Right cardiac atrium (tissue), 5 donors: ENCODE measurements around the gene HUS1B. TPM values are rescaled to one million over a fixed set of nuclear protein-coding genes. Genes with fewer than 3 reads are reported as not detected.
"Not testable (repeated sequence)": the region's sequence is repeated elsewhere in the genome, so short reads cannot be mapped to it uniquely, and the experiment has no call there.

Experiments
- ATAC-seq, 2 donors: fragments of 200-7000 bp; cut with Tn5 transposase; one replicate each; pipeline versions ENCODE4 v1.8.0 to v1.9.1; 2020; ENCODE audit warnings: moderate library complexity in 2 of 2, mild to moderate bottlenecking in 1 of 2
- DNase-seq, 3 donors: peaks; one replicate each; pipeline ENCODE4 v3.0.0-alpha.2; 2020
- H3K27ac ChIP-seq: one replicate; pipeline ENCODE4 v1.5.1; 2013; ENCODE audit warnings: mild to moderate bottlenecking, low read length, control low read depth, moderate library complexity
- H3K27me3 ChIP-seq: one replicate; pipeline ENCODE4 v1.6.1; 2013; ENCODE audit not compliant: control insufficient read depth, insufficient read depth
- H3K4me1 ChIP-seq: one replicate; pipeline ENCODE4 v1.6.1; 2013; ENCODE audit warnings: low read length; ENCODE audit not compliant: control insufficient read depth, insufficient read depth
- H3K4me3 ChIP-seq: one replicate; pipeline ENCODE4 v1.5.1; 2013; ENCODE audit warnings: low read length, control low read depth
- H3K9me3 ChIP-seq: one replicate; pipeline ENCODE4 v1.6.1; 2013; ENCODE audit warnings: low read length; ENCODE audit not compliant: control insufficient read depth
- WGBS: extraction: QIAGEN DNeasy Blood & Tissue Kit; methylation state at CpG from one replicate; pipeline ENCODE4 v1.1.7; 2013; 5-methylcytosine and 5-hydroxymethylcytosine counted together
- intact Hi-C, 4 donors: fragments of 100-400 bp; cut with DNase I; formaldehyde crosslinking; loops; one replicate each; pipeline versions ENCODE4 v1.11.0 to v1.14.0; 2022 to 2023
- polyA plus RNA-seq: library from polyadenylated mRNA; stranded (reverse); fragments of 200-250 nt; gene quantifications from one replicate; pipeline ENCODE4 v1.2.3, GENCODE V29; 2013
- total RNA-seq, 4 donors: library from RNA; stranded (reverse); fragmentation: NEBNext Ultra II Directional; extraction: Animal tissue kit (Norgen Biotek cat#: 25700); gene quantifications; one replicate each; pipeline ENCODE4 v1.2.1, GENCODE V29; 2021
- donor health status: healthy with polysubstance abuse.
- donor health status: DM: no; HTN: yes; CAD: no.
- donor health status: DM: no; HTN: no; CAD: no.
- donor health status: DM: no; HTN: yes; CAD: no; lungs with severe emphysema.
- donor health status: DM: yes; HTN: yes; CAD: no.

HUS1B gene
- total and polyA plus RNA-seq, 5 donors: 0.29 to 0.58 (median 0.31) TPM; not detected in 2

GRCh38 chr6:677919-678318 lies 21.0 kb upstream of the HUS1B start:
- 94% methylated on average over 4 of the region's 4 CpGs for WGBS
- ATAC-seq (no peak), DNase-seq (no peak)
- no peak overlapping the region for H3K4me3 ChIP-seq
- intact Hi-C loops: no loop called here
- no peaks in the 10 kb centered on the region for H3K4me1 ChIP-seq
- H3K27ac ChIP-seq: no peak overlapping the region
- H3K9me3 ChIP-seq: no peaks in the 10 kb centered on the region
- H3K27me3 ChIP-seq: no peaks in the 10 kb centered on the region

- WGBS: 76% methylated on average over 3 of the region's 3 CpGs
- Histone ChIP-seq H3K9me3 (no peaks in the 10 kb centered on the region), H3K4me1 (no peaks in the 10 kb centered on the region), H3K27ac (no peak overlapping the region), H3K27me3 (no peaks in the 10 kb centered on the region), H3K4me3 (no peak overlapping the region)
- ATAC-seq (no peak), DNase-seq (no peak)
- intact Hi-C loops: no loop called here
Measured at GRCh38 chr6:674956-675355, 18.1 kb upstream of the HUS1B start.

- Histone ChIP-seq H3K9me3 (no peaks in the 10 kb centered on the region), H3K27me3 (no peaks in the 10 kb centered on the region), H3K4me3 (no peak overlapping the region), H3K4me1 (no peaks in the 10 kb centered on the region), H3K27ac (no peak overlapping the region)
- DNase-seq (no peak), ATAC-seq (no peak)
- intact Hi-C loops: no loop called here
Measured at GRCh38 chr6:674406-674805, 17.5 kb upstream of the HUS1B start.

GRCh38 chr6:667253-667927 lies 10.5 kb upstream of the HUS1B start:
- ATAC-seq (no peak), DNase-seq (no peak)
- Histone ChIP-seq H3K4me1 (no peaks in the 10 kb centered on the region), H3K27me3 (no peaks in the 10 kb centered on the region), H3K4me3 (no peak overlapping the region), H3K27ac (no peak overlapping the region), H3K9me3 (no peaks in the 10 kb centered on the region)
- WGBS: 93% methylated on average over 1 of the region's 7 CpGs
- intact Hi-C loops: no loop called here

- no peak for DNase-seq
- ATAC-seq: no peak
Measured at GRCh38 chr6:665403-666267, 8.7 kb upstream of the HUS1B start.

GRCh38 chr6:663788-664187 lies 6.9 kb upstream of the HUS1B start:
- H3K4me3 ChIP-seq, ATAC-seq, H3K4me1 ChIP-seq, intact Hi-C loops, H3K27ac ChIP-seq, DNase-seq, H3K9me3 ChIP-seq, H3K27me3 ChIP-seq: not testable (repeated sequence)
- 73% methylated on average over 4 of the region's 4 CpGs for WGBS

More at GRCh38 chr6:665403-666267, 8.7 kb upstream of the HUS1B start:
- no peaks in the 10 kb centered on the region for H3K27me3 ChIP-seq
- H3K9me3 ChIP-seq: no peaks in the 10 kb centered on the region
- no peak overlapping the region for H3K4me3 ChIP-seq
- intact Hi-C loops: no loop called here
- H3K4me1 ChIP-seq: no peaks in the 10 kb centered on the region
- H3K27ac ChIP-seq: no peak overlapping the region
- WGBS: 96% methylated on average over 5 of the region's 5 CpGs

GRCh38 chr6:659716-660581 lies 3.0 kb upstream of the HUS1B start:
- H3K27me3 ChIP-seq: no peaks in the 10 kb centered on the region
- no peak for ATAC-seq
- no peaks in the 10 kb centered on the region for H3K9me3 ChIP-seq
- intact Hi-C loops: no loop called here
- H3K4me3 ChIP-seq: no peak overlapping the region
- no peak for DNase-seq
- no peak overlapping the region for H3K27ac ChIP-seq
- H3K4me1 ChIP-seq: no peaks in the 10 kb centered on the region
- WGBS: 82% methylated on average over 13 of the region's 13 CpGs

- Histone ChIP-seq H3K9me3 (no peaks in the 10 kb centered on the region), H3K4me1 (no peaks in the 10 kb centered on the region), H3K27ac (no peak overlapping the region), H3K4me3 (no peak overlapping the region), H3K27me3 (no peaks in the 10 kb centered on the region)
- WGBS: 18% methylated on average over 2 of the region's 2 CpGs
- intact Hi-C loops: no loop called here
- peak in 1 of 2 donors; percentile 38 for ATAC-seq
- no peak for DNase-seq
Measured at GRCh38 chr6:658244-658643, 1.3 kb upstream of the HUS1B start.

- ATAC-seq (no peak), DNase-seq (no peak)
- 45% methylated on average over 1 of the region's 1 CpG for WGBS
- no peak overlapping the region for H3K27ac ChIP-seq
- intact Hi-C loops: no loop called here
- no peaks in the 10 kb centered on the region for H3K27me3 ChIP-seq
- H3K9me3 ChIP-seq: no peaks in the 10 kb centered on the region
- no peaks in the 10 kb centered on the region for H3K4me1 ChIP-seq
- H3K4me3 ChIP-seq: no peak overlapping the region
Measured at GRCh38 chr6:657743-658142, 843 bp upstream of the HUS1B start.

GRCh38 chr6:654136-654535 lies 2.8 kb downstream of the HUS1B start:
- no peaks in the 10 kb centered on the region for H3K9me3 ChIP-seq
- no peaks in the 10 kb centered on the region for H3K27me3 ChIP-seq
- 84% methylated on average over 4 of the region's 4 CpGs for WGBS
- no peak for DNase-seq
- no peak overlapping the region for H3K4me3 ChIP-seq
- H3K27ac ChIP-seq: no peak overlapping the region
- no peak for ATAC-seq
- intact Hi-C loops: no loop called here
- H3K4me1 ChIP-seq: no peaks in the 10 kb centered on the region

GRCh38 chr6:652865-653264 lies 4.0 kb downstream of the HUS1B start:
- no peaks in the 10 kb centered on the region for H3K9me3 ChIP-seq
- H3K27ac ChIP-seq: no peak overlapping the region
- intact Hi-C loops: no loop called here
- H3K4me3 ChIP-seq: no peak overlapping the region
- H3K4me1 ChIP-seq: no peaks in the 10 kb centered on the region
- ATAC-seq (no peak), DNase-seq (no peak)
- 75% methylated on average over 3 of the region's 3 CpGs for WGBS
- H3K27me3 ChIP-seq: no peaks in the 10 kb centered on the region
